Kidney (tissue), 14 donors: ENCODE measurements around the gene GDF9. TPM values are rescaled to one million over a fixed set of nuclear protein-coding genes. Genes with fewer than 3 reads are reported as not detected.

ENCODE experiments used
- DNase-seq, 5 donors: peaks; one replicate each; pipeline ENCODE4 v3.0.0-alpha.2; 2013 to 2020
- FAIRE-seq: peaks from 2 replicates; lab custom pipeline; 2012; peaks lifted over from hg19 to GRCh38; lab: Jason Lieb, UNC
- H3K27ac ChIP-seq, 2 donors: one replicate each; pipeline ENCODE4 v1.7.0; 2013; ENCODE audit warnings: low read depth in 2 of 2, low read length in 2 of 2, inconsistent platforms in 1 of 2
- H3K27me3 ChIP-seq: one replicate; pipeline ENCODE4 v1.7.1; 2013; ENCODE audit warnings: low read length, inconsistent platforms; ENCODE audit not compliant: control insufficient read depth, insufficient read depth
- H3K36me3 ChIP-seq, 3 donors: one replicate each; pipeline versions ENCODE4 v1.7.0 to v1.7.1; 2013; ENCODE audit warnings: low read length in 3 of 3, control low read depth in 1 of 3, inconsistent platforms in 1 of 3; ENCODE audit not compliant: insufficient read depth in 3 of 3, control insufficient read depth in 2 of 3
- H3K4me1 ChIP-seq, 3 donors: one replicate each; pipeline versions ENCODE4 v1.7.0 to v1.7.1; 2013; ENCODE audit warnings: low read length in 3 of 3, inconsistent platforms in 1 of 3, low read depth in 1 of 3; ENCODE audit not compliant: control insufficient read depth in 2 of 3, insufficient read depth in 2 of 3
- H3K4me3 ChIP-seq, 3 donors: one replicate each; pipeline versions ENCODE4 v1.7.0 to v1.8.1; 2013; ENCODE audit warnings: low read length in 3 of 3, control low read depth in 1 of 3, inconsistent platforms in 1 of 3
- H3K9ac ChIP-seq, 3 donors: one replicate each; pipeline versions ENCODE4 v1.7.0 to v1.7.1; 2013; ENCODE audit warnings: low read length in 3 of 3, control low read depth in 1 of 3, inconsistent platforms in 1 of 3
- H3K9me3 ChIP-seq, 3 donors: one replicate each; pipeline versions ENCODE4 v1.7.0 to v1.7.1; 2013; ENCODE audit warnings: low read length in 3 of 3, control low read depth in 1 of 3, inconsistent platforms in 1 of 3; ENCODE audit not compliant: control insufficient read depth in 2 of 3, insufficient read depth in 1 of 3
- CTCF ChIP-seq: IDR thresholded peaks from 3 replicates; pipeline ENCODE4 v1.5.1; 2012; ENCODE audit warnings: mild to moderate bottlenecking, moderate library complexity, borderline replicate concordance; ENCODE audit not compliant: insufficient read depth; ENCODE audit errors: extremely low read depth
- intact Hi-C: fragments of 100-400 bp; cut with DNase I; formaldehyde crosslinking; loops from one replicate; pipeline ENCODE4 v1.11.1; 2022
- polyA plus RNA-seq: library from polyadenylated mRNA; stranded (reverse); fragments of 350-450 nt; fragmentation: Illumina TruSeq; extraction: RNeasy Lipid Tissue Mini Kit (QIAGEN cat#74804); gene quantifications from one replicate; pipeline ENCODE4 v1.2.3, GENCODE V29; 2014; ENCODE audit warnings: low read depth, low replicate concordance; ENCODE audit not compliant: insufficient read depth
- total RNA-seq: library from RNA; stranded (reverse); fragmentation: NEBNext Ultra II Directional; extraction: Animal tissue kit (Norgen Biotek cat#: 25700); gene quantifications from one replicate; pipeline ENCODE4 v1.2.1, GENCODE V29; 2021
- donor health status: control.
- donor health status: control.
- donor health status: control.
- donor health status: control.
- donor health status: control.
- donor health status: DM: yes; HTN: yes; CAD: no.
- donor health status: Normal renal cell carcinoma (clear cell type).

GDF9 gene
- total and polyA plus RNA-seq, 2 donors from 2014 or later, result 0.88 TPM

GRCh38 chr5:132889501-132889900 lies 23.2 kb upstream of the GDF9 start:
- no peak overlapping the region for H3K27ac ChIP-seq
- H3K4me1 ChIP-seq, result no peaks in the 10 kb centered on the region
- DNase-seq (no peak), FAIRE-seq (no peak)
- intact Hi-C loops, result no loop called here
- H3K4me3 ChIP-seq, result no peak overlapping the region
- no peaks in the 10 kb centered on the region for H3K9me3 ChIP-seq
- peaks cover 22 to 52% (median 37%) of the 10 kb centered on the region in 3 donors for H3K36me3 ChIP-seq
- no peak for TF ChIP-seq CTCF
- H3K9ac ChIP-seq, result no peak overlapping the region
- no peaks in the 10 kb centered on the region for H3K27me3 ChIP-seq

DNA sequence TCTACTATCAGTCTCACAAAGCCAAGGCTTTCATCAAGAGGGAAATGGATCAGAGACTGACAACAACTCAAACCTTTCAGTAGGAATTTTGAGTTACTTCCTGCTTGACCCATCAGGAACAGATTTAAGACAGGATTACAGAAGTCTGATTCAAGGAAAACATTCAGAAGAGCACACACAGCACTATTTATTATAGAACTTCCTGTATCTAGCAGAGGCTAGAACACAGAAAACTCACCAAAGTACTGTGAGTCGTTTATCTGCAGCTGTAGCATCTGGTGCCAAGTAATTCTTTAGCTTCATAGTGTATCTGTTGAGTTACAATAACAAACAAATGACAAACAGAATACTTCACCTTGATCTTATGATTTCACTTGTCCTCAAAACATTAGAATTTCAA lies 21.0 kb upstream of the GDF9 start:
- Histone ChIP-seq H3K4me1 (no peaks in the 10 kb centered on the region), H3K9ac (no peak overlapping the region), H3K27ac (no peak overlapping the region), H3K36me3 (peaks cover 17 to 36% (median 33%) of the 10 kb centered on the region in 3 donors), H3K27me3 (no peaks in the 10 kb centered on the region), H3K4me3 (no peak overlapping the region), H3K9me3 (no peaks in the 10 kb centered on the region)
- intact Hi-C loops, result no loop called here
- FAIRE-seq (no peak), DNase-seq (no peak)
- no peak for TF ChIP-seq CTCF

- H3K9ac ChIP-seq, result no peak overlapping the region
- H3K4me3 ChIP-seq, result no peak overlapping the region
- H3K27me3 ChIP-seq, result no peaks in the 10 kb centered on the region
- FAIRE-seq, result no peak
- intact Hi-C loops, result no loop called here
- TF ChIP-seq CTCF, result no peak
- H3K36me3 ChIP-seq, result peaks cover 19 to 38% (median 28%) of the 10 kb centered on the region in 3 donors
- DNase-seq, result no peak
- no peaks in the 10 kb centered on the region for H3K9me3 ChIP-seq
- H3K4me1 ChIP-seq, result no peaks in the 10 kb centered on the region
- no peak overlapping the region for H3K27ac ChIP-seq
These were observed 20.0 kb upstream of the GDF9 start for GRCh38 chr5:132886064-132886823.
